HG03469 (cell line): ENCODE results near the gene UBA52.

Source experiments
- ATAC-seq: cut with Tn5 transposase; IDR thresholded peaks from one replicate; pipeline ENCODE4 v1.9.1; 2021; ENCODE audit warnings: mild to moderate bottlenecking, moderate library complexity, moderate number of reproducible peaks; ENCODE audit not compliant: unreplicated experiment

Gene UBA52

DNA sequence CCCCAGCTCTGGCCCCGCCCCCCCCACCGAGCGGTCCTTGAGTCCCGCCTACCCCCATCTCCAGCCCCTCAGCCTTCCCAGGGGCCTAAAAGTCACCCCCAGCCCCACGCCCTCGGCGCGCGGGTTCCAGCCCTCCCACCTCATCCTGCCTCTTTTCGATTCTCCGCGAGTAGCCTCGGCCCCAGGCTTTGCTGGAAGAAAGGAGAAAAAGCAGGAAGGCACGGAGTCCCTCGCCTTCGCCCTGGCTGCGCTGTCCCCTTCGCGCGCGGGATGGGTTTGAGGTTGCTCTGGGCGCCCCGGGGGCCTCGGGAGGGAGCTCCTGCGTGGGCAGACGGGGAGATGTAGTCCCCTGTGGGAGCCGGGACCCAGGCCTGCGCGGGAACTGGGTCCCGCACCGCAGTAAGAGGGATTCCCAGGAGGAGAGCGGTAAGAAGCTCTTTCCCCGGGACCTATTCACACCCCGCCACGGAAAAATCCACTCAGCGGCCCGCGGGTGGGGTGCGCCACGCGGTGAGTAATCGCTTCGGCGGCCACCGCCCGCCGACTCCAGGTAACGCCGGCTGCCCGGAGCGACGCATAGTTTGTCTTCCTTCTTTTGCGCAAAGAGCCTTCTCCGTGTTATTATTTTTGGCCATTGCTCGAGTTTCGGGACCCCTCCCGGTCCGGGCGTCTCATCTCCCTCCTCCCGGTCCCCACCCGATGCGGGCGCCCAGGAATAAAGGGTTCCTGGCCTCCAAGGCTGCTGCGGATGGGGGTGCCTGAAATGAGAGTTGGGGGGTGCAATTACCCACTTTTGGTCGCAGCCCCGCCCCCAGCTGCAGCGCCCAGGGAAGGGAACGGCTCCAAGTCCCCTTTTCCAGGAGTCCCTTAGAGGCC, 35.8 kb downstream of the UBA52 start:
- no peak for ATAC-seq

DNA sequence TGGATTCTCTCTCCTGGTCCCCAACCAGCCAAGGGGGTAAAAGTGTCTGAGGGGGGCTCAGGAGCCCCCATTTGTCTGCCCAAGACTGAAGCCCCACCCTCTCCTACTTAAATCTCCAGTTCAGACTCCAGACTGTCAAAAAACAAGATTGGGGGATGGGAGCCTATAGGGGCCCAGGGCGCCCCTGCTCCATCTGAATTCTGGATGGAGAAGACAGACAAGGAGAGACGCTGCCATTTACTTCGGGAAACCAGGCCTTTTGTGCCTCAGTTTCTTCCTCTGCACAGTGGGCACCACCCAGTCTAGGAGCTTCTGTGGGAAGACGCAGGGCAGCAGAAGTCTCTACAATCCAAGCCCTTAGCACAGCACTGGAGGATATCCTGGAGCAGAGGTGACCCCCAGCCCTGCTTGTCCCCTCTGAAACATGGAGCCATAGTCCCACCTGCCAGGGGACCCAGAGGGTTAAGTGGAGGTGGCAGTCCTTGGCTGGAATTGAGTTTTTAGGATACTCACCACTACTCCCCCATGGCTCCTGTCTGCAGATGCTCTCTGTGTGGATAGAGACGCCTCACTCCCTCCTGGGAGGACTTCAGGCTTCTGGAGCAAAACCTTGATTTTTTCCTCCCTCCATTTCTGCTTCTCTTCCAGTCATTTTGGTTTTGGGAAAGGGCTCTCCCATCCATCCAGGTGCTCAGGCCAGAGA, 36.6 kb downstream of the UBA52 start:
- no peak for ATAC-seq

DNA sequence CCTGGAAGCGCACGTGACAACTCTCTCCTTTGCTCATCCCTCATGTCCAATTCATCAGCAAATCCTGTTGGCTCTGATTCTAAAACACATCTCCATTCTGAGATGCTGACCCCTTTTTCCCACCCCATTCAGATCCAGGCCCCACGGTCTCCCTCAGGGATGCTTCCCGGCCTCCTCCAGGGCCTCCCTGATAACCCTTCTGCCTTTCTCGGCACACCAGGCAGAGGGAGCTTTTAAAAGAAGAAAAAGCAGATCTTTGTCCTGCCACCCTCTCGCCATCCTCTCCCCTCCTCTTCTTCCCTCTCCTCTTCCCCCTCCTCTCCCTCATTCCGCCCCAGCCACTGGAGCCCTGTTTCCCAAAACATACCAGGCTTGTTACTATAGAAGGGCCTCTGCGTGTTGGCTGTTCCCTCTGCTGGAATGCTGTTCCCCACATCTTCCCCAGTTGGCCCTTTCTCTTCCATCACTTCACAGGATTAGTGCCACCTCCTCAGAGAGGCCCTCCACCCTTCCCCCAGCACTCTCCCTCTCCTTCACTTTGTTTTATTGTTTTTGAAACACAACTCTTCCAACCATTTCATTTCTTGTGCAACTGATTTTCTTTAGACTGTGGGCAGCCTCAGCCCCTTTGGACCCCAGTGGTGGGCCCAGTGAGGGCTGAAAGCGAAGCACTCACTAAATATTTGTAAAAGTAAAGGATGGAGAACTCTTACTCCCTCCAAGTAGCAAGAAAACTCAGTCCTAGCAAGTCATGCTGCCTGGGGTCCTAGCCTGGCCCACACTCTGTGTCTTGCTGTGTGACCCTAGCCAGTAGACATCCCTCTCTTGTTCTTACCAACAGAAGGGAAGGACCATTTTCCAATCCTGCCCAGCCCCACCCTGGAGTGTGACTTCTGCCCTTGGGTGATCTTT, 37.4 kb downstream of the UBA52 start:
- ATAC-seq = no peak

DNA sequence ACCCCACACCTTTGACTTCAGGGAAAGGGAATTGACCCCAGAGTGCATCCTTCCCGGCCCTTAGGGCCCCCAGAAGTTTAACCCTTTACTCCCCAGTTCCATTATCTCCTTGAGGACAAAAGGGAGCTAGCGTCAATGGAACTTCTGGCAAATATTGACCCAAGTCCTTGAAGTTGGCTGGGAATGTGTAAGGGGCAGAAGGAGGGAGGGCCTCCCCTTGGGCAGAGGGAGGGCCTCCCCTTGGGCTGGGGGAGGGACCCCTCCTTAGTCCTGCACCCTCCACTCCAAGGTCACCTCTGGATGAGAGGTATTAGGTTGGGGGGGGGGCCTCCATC, 38.0 kb downstream of the UBA52 start:
- no peak for ATAC-seq

DNA sequence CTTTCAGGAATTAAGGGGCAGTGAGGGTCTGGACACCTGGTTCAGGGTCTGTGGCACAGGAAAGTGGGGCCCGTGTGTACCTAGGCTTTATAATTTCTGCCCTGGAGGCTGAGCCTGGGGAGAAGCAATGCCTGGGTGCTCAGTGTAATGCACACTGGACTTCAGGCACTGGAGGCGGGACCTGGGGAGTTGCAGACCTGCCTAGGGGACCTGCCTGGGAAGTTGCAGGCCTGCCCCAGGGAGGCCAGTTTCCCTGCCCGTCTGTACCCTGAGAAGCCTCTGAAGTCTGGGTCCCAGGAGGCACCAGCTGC, 38.5 kb downstream of the UBA52 start:
- no peak for ATAC-seq

DNA sequence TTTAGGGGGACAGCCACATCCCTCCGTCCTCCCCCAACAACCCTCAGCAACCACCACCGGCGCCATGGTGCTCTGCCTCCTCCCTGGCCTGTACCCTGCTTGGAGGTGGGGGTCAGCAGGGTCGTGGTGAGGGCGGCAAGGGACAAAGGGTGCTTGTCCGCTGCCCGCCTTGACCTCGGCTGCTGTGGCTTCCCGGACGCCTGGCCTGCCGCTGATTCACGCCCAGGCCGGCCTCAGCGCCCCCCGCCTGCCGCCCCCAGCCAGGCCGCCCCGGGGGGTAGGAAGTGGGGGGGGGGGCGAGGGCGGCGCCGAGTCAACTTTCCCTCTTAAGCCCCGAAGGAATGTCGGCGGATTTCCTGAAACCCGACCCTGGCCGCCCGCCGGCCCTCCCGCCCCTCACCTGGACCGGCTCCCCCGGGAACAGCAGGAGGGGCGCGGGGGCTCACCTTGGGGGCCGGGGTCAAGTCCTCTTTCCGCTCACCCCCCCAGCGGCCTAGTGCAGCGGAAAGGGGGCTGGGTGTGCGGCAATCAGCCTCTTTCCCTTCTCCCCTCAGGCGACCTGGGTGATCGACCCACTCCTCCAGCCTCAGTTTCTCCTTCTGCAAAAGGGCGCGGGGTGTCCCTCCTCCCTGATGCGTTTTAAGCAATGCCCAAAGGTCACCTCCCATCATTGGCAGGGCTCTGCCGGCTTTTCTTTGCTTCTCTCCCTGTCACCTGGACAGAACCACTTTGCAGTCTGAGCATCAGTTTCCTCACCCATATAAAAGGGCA, 39.1 kb downstream of the UBA52 start:
- ATAC-seq = no peak

DNA sequence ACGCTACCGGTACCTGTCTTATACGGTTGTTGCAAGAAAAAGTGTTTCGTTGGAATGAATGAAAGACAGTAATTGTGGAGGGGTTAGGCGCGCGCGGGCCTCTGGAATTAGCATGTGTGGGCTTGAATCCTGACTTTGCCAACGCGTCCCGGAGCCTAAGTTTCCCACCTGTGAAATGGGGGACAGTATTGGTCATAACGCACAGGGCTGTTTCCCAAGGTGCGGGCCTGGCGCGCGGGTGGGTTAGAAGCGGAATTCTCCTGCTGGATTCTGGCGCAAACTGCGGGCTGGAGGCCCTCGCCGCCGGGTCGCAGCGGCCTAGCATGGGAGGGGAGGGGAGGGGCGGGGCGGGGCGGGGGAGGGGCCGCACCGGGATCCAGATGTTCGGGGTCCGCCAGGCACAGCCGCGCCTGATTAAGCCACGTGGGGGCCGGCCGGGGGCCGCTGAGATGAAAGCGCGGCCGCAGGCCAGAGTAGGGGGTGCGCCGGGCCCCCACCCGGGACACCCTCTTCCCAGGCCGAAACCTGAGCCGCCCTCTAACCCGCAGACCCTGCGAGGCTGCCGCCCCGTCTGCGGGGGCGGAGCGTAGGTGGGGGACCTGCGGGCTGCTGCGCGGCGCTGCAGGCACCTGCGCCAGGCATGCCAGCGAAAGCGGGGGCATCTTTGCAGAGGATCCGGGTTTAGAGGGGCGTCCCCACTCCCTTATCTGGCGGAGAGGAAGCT, 39.8 kb downstream of the UBA52 start:
- ATAC-seq = no peak

DNA sequence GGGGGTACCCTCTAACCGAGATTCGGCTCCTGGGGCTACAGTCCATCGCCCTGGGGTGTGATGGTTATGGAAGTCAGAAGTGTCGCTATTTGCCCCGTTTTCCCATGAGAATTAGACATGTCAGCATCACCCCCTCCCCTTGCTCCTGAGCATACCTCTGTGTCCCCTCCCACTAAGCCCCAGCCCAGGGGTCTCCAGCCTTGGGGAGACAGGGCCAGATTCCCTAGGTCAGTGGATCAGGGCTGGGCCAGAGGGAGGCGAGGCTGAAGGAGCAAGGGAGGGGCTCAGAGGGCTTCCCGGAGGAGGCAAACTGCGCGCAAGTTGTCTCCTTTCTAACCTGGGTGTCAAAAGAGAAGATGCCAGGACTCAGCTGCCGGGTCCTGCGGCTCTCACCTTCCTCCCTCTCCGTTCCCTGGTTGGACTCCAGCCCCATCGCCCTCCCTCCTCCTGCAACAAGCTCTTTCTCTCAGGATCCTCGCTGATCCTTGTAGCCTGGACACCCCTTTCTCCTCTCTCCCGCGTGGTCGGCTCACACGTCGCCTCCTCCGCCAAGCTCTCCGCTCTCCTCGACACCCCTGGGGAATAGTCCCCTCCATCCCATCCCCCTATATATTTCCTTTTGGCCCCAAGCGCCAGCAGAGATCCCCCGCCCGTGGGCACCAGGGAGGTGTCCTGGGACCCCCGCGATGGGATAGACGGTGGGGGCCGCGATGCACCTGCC, 40.6 kb downstream of the UBA52 start:
- ATAC-seq = no peak

DNA sequence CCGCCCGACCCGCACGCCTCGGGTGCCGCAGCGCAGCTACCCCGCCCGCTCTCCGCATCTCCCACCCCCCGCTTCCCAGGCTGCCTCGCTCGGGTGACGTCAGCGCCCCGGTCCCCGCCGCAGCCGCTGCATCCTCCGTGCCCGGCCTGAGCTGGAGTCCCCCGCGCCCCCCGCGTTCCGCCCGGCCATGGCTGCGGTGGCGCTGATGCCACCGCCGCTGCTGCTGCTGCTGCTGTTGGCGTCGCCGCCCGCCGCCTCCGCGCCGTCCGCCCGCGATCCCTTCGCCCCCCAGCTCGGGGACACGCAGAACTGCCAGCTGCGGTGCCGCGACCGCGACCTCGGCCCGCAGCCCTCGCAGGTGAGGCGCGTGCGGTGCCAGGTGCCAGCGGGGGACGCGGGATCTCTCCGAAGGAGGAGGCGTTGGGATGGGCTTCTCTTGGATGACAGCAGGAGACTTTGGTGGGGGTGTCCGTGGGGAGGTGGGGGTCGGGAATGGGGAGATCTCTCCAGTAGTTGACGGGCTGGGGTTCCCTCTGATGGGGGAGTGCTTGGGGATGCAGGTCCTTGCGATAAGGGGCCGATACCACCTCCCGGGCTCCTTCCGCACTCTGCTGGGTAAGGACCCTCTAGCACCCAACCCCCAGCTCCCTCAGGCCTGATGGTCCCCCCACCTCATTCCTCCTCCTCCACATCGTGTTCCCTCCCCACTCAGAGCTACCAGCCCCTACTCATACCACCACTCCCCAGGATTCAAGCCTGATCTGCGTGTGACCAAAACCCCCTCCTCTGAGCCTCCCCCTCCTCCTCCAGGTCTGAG, 41.3 kb downstream of the UBA52 start, which contains the start of gene TMEM59L:
TSS of gene TMEM59L (plus strand) at position 99 of the 817 bp plus-strand sequence. CDS start at position 188, 89 bp downstream.
- ATAC-seq = no peak

DNA sequence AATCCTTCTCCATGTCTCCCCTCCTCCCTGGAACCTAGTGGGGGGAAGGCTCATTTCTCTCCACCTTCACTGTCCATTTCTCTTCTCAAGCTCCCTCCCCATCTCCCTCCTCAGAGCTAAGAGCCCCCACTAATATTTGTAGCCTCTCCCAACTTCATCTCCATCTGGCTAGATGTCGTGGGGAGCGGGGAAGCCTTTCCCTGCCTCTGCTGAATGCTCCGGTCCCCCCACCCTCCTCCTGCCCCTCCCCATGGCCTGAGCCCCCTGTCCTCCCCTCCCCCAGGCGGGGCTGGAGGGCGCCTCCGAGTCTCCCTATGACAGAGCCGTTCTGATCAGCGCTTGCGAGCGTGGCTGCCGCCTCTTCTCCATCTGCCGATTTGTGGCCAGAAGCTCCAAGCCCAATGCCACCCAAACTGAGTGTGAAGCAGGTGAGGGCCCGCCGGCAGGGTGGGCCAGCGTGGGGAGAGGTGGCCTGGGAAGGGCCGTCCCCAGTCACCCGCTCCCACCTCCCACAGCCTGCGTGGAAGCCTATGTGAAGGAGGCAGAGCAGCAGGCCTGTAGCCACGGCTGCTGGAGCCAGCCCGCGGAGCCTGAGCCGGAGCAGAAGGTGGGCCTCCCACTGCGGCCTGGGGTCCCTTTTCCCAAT, 42.1 kb downstream of the UBA52 start:
- no peak for ATAC-seq

DNA sequence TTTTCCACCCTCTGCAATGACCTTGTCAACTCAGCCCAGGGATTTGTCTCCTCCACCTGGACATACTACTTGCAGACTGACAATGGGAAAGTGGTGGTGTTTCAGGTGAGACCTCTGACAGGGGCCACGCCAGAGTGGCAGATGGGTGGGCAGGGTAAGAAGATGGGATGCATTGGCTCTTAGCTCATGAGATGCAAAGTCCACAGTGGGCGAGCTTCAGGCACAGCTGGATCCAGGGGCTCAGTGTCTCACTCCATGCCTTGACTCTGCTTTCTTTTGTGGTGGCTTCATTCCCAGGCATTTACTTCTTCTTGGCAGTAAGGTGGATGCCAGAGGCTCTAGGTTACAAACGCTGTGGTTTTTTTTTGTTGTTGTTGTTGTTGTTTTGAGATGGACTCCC, 44.4 kb downstream of the UBA52 start:
- ATAC-seq = no peak

DNA sequence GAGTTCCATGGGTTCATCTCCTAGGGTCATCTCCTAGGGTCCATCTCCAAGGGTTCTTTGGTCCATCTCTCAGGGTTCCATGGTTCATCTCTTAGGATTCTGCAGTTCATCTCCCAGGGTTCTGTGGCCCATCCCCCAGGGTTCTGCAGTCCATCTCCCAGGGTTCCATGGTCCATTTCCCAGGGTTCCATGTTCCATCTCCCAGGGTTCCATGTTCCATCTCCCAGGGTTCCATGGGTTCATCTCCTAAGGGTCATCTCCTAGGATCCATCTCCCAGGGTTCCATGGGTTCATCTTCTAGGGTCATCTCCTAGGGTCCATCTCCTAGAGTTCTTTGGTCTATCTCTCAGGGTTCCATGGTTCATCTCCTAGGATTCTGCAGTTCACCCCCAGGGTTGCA, 45.9 kb downstream of the UBA52 start:
- no peak for ATAC-seq

DNA sequence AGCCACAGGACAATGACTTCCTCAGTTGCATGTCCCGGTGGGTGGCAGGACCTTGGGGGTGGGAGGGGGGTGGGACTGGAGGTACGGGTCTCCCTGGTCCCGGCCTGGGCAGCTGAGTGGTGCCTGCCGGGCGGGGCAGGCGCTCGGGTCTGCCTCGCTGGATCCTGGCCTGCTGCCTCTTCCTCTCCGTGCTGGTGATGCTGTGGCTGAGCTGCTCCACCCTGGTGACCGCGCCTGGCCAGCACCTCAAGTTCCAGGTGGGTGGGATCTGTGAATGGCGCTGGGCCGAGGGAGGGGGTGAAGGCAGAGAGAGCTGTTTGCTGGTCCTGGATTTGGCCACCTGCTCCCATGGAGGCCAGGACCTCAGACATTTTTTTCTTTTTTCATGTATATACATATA, 46.6 kb downstream of the UBA52 start:
- no peak for ATAC-seq

DNA sequence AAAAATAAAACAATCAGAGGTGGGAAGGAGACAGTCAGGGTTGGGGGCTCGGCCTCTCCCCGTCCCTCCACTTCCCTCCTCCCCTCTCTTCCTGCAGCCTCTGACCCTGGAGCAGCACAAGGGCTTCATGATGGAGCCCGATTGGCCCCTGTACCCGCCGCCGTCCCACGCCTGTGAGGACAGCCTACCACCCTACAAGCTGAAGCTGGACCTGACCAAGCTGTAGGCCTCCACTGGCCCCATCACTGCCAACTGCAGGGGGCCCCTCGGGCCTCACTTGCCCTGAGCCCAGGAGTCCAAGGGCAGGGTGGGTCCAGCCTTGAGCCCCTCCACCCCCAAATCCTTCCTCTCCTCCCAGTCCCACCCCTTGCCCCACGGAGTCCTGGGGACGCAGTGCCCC, 48.7 kb downstream of the UBA52 start:
- ATAC-seq = no peak

DNA sequence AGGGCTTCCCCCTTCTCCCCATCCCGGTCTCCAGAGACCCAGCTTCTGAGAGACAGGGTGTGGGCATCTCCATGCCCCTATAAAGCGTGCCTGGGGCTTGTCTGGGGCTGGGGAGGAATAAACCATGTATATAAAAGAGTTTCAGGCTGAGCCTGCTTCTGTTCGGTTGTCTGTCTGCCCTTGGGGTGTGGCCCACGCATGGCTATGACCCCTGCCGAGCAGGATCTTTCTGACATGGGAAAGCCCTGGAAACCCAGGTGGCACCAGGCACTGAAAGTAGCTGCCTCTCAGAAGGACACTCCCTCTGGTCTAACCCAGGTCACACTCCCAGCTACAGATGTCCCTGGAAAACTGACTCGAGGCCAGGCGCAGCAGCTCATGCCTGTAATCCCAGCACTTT, 49.2 kb downstream of the UBA52 start:
- ATAC-seq = no peak

DNA sequence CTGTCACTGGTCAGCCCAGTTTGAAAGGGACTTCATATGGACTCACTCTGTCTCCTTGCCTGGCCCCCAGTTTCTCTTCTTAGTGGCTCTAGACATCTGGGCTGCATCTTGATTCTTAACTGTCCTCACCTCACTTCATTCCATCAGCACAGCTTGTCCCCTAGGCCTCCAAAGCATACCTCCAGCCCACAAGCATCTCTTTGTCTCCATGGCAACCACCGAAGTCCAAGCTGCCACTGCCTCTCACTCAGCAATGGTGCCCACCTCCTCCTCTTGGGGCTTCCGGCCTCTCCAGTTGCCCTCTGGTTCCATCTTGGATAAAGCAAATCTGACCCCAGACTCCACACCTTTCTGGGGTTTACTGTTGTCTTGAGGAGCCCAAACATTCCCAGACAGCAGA, 55.2 kb downstream of the UBA52 start:
- no peak for ATAC-seq
